ENCODE results near the gene SLC7A8.

The SLC7A8 gene

DNA sequence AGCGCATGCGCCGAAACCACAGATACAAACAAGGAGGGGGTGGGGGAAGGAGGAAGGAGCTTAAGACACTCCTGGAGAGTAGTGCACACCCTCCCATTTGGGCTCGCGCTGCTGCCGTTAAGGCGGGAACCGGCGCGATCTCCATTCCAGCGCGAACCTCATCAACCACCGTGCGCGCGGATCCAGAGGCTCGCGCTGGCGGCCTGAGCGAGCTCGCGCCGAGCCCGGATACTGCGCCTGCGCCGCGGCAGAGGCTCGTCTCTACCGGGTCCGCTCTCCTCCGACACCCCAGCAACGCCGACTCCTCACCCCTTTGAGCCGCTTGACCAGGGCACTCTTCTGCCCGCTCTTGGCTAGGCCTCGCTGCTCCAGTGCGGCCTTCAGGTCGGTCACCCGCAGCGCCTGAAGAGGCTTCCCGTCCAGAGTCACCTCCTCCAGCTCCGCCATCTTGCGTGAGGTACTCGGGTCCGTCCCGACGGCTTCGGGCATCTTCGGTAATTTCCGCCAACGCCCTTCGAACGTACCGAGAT is 88.7 kb downstream of the SLC7A8 start, which contains the start of gene ACIN1 (continued):
- TF ChIP-seq ZNF26 (tag by site-specific recombination; IDR thresholded peaks at IDR 0.05) (no peak), ZNF239 (tag by site-specific recombination; IDR thresholded peaks at IDR 0.05) (no peak), ZSCAN30 (tag by site-specific recombination; IDR thresholded peaks at IDR 0.05) (0 out of 2 replicates have a peak, but pooled peaks have one; percentile 36), ZNF501 (tag by site-specific recombination; IDR thresholded peaks at IDR 0.05) (no peak), ZBTB17 (tag by site-specific recombination; IDR thresholded peaks at IDR 0.05) (peak; percentile 71; the same call in 1 of the 2 replicates), ZBTB26 (tag by site-specific recombination; optimal IDR thresholded peaks at IDR 0.05) (peak; percentile 97), PRDM6 (tag by site-specific recombination; IDR thresholded peaks at IDR 0.05) (no peak), ZNF701 (tag by site-specific recombination; IDR thresholded peaks at IDR 0.05) (no peak), ZNF707 (tag by site-specific recombination; IDR thresholded peaks at IDR 0.05) (no peak), ZNF223 (tag by site-specific recombination; IDR thresholded peaks at IDR 0.05) (no peak), ZNF157 (tag by site-specific recombination; IDR thresholded peaks at IDR 0.05) (no peak), ZNF311 (tag by site-specific recombination; IDR thresholded peaks at IDR 0.05; ENCODE audit: borderline replicate concordance) (no peak), HOXC10 (CRISPR knock-in tag; IDR thresholded peaks at IDR 0.05) (no peak), ZNF394 (tag by site-specific recombination; IDR thresholded peaks at IDR 0.05; ENCODE audit: borderline replicate concordance) (no peak), ZNF24 (tag by site-specific recombination; IDR thresholded peaks at IDR 0.05) (0 out of 2 replicates have a peak, but pooled peaks have one; percentile 27), OSR2 (tag by site-specific recombination; IDR thresholded peaks at IDR 0.05) (no peak), ZNF560 (tag by site-specific recombination; IDR thresholded peaks at IDR 0.05; ENCODE audit: borderline replicate concordance) (no peak), ZNF366 (tag by site-specific recombination; conservative IDR thresholded peaks at IDR 0.05) (no peak), MZF1 (tag by site-specific recombination; IDR thresholded peaks at IDR 0.05; ENCODE audit: borderline replicate concordance) (no peak), ZNF146 (tag by site-specific recombination; IDR thresholded peaks at IDR 0.05) (no peak)
- TF ChIP-seq, protein P1, sequence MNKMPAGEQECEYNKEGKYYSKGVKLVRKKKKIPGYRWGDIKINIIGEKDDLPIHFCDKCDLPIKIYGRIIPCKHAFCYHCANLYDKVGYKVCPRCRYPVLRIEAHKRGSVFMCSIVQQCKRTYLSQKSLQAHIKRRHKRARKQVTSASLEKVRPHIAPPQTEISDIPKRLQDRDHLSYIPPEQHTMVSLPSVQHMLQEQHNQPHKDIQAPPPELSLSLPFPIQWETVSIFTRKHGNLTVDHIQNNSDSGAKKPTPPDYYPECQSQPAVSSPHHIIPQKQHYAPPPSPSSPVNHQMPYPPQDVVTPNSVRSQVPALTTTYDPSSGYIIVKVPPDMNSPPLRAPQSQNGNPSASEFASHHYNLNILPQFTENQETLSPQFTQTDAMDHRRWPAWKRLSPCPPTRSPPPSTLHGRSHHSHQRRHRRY (tag by site-specific recombination; IDR thresholded peaks at IDR 0.05): no peak
- TF ChIP-seq, protein P2, sequence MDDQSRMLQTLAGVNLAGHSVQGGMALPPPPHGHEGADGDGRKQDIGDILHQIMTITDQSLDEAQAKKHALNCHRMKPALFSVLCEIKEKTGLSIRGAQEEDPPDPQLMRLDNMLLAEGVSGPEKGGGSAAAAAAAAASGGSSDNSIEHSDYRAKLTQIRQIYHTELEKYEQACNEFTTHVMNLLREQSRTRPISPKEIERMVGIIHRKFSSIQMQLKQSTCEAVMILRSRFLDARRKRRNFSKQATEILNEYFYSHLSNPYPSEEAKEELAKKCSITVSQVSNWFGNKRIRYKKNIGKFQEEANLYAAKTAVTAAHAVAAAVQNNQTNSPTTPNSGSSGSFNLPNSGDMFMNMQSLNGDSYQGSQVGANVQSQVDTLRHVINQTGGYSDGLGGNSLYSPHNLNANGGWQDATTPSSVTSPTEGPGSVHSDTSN (CRISPR knock-in tag; IDR thresholded peaks at IDR 0.05): no peak
- TF ChIP-seq, protein P3, sequence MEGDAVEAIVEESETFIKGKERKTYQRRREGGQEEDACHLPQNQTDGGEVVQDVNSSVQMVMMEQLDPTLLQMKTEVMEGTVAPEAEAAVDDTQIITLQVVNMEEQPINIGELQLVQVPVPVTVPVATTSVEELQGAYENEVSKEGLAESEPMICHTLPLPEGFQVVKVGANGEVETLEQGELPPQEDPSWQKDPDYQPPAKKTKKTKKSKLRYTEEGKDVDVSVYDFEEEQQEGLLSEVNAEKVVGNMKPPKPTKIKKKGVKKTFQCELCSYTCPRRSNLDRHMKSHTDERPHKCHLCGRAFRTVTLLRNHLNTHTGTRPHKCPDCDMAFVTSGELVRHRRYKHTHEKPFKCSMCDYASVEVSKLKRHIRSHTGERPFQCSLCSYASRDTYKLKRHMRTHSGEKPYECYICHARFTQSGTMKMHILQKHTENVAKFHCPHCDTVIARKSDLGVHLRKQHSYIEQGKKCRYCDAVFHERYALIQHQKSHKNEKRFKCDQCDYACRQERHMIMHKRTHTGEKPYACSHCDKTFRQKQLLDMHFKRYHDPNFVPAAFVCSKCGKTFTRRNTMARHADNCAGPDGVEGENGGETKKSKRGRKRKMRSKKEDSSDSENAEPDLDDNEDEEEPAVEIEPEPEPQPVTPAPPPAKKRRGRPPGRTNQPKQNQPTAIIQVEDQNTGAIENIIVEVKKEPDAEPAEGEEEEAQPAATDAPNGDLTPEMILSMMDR (tag by site-specific recombination; IDR thresholded peaks at IDR 0.05): no peak
- TF ChIP-seq, protein P4, sequence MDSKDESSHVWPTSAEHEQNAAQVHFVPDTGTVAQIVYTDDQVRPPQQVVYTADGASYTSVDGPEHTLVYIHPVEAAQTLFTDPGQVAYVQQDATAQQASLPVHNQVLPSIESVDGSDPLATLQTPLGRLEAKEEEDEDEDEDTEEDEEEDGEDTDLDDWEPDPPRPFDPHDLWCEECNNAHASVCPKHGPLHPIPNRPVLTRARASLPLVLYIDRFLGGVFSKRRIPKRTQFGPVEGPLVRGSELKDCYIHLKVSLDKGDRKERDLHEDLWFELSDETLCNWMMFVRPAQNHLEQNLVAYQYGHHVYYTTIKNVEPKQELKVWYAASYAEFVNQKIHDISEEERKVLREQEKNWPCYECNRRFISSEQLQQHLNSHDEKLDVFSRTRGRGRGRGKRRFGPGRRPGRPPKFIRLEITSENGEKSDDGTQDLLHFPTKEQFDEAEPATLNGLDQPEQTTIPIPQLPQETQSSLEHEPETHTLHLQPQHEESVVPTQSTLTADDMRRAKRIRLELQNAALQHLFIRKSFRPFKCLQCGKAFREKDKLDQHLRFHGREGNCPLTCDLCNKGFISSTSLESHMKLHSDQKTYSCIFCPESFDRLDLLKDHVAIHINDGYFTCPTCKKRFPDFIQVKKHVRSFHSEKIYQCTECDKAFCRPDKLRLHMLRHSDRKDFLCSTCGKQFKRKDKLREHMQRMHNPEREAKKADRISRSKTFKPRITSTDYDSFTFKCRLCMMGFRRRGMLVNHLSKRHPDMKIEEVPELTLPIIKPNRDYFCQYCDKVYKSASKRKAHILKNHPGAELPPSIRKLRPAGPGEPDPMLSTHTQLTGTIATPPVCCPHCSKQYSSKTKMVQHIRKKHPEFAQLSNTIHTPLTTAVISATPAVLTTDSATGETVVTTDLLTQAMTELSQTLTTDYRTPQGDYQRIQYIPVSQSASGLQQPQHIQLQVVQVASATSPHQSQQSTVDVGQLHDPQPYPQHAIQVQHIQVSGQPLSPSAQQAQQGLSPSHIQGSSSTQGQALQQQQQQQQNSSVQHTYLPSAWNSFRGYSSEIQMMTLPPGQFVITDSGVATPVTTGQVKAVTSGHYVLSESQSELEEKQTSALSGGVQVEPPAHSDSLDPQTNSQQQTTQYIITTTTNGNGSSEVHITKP (tag by site-specific recombination; IDR thresholded peaks at IDR 0.05): no peak
